ENCODE results near the gene GALNT14.
"Not testable (repeated sequence)": the region's sequence is repeated elsewhere in the genome, so short reads cannot be mapped to it uniquely, and the experiment has no call there.

GALNT14 gene

DNA sequence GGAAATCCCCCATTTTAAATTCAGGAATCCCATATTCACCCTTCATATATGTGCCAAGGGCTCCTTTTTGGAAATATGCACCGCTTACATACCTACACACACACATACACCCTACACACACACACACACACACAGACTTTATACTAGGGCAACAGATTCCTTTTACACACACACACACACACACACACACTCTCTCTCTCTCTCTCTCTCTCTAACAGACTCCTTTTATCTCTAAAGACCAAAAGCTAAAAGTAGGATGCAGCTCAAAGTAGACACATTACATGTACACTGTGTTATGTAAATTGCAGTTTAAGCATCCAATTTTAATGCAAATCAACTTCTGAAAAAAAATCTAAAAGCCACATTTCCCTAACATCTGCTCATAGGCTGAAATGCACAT, 200.0 kb downstream of the GALNT14 start:
- no peak for DNase-seq (ENCODE audit: low read depth)

- no peak for DNase-seq (ENCODE audit: low read depth)
These were observed 201.3 kb downstream of the GALNT14 start for GRCh38 chr2:30936977-30937376.

DNA sequence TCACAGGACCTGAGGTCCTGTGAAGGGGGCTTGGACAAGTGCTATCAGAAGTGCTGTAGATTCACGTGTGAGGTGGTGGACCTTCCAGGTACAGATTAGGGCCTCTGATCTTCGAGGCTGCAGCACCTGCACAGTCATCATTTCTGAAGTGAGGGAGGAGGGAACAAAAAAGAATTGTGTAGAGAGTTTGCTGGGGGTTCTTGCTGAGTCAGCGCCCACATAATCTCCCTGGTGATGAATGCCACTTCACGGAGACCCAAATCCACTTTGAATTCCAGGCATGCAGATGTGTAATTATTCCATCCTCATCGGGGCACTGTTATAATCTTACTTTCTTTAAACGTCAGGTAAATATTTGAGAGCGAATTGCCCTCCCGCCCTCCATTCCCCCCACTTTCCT, 202.4 kb downstream of the GALNT14 start:
- no peak for DNase-seq (ENCODE audit: low read depth)

DNA sequence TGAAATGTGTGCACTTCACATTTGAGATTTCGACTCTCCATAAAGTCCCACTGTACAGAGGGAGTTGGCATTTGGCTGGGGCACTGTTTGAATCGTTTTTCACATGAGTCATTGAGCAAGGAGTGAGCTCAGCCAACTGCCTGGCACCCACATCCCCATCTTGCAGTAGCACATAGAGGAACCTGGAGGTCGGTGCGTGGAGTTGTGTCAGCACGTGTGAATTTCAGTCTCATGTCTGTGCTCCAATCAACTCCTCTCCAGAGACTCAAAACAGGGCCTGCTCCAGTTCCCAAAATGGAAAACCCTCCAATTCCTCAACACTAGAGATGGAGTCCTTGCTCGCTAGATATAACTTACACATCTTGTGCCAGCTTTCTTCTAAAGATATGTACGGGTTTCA, 204.2 kb downstream of the GALNT14 start:
- no peak for DNase-seq (ENCODE audit: low read depth)

DNA sequence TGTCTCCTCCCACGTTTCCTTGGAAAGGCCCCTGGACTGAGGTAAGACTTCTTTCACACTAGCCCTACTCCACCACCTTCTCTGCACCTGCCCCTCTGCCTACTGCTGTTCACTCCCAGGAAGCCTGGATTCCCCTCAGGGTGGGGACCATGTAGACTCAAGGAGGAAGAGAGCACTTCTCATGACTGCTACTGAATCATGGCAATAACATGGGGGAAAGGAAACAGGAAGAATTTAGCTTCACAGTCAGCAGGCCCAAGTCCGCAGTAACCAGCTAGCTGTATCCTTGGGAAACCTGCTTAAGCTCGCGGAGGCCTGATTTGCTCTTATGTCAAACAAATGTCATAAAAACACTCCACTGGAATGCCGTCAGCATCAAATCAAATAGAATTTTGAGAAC, 204.7 kb downstream of the GALNT14 start:
- no peak for DNase-seq (ENCODE audit: low read depth)

DNA sequence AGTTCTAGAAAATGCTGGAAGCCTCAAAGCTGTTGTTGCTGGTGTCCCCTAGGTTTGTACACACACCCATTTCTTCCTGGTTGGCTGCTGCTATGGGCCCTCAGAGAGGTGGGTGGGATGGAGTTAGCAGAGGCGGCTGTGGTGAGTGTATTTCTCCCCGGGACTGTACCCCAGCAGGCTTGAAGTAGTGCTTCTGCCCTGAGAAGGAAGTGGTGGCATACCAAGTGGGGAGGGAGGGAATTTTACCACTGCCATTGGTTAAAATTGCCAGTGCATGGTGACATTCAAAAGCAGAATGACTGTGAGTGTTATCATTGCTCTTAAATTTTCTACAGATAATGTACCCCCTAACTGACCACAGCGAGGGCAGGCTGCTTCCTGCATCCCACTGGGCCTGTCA, 205.4 kb downstream of the GALNT14 start:
- DNase-seq (ENCODE audit: low read depth), result no peak

DNA sequence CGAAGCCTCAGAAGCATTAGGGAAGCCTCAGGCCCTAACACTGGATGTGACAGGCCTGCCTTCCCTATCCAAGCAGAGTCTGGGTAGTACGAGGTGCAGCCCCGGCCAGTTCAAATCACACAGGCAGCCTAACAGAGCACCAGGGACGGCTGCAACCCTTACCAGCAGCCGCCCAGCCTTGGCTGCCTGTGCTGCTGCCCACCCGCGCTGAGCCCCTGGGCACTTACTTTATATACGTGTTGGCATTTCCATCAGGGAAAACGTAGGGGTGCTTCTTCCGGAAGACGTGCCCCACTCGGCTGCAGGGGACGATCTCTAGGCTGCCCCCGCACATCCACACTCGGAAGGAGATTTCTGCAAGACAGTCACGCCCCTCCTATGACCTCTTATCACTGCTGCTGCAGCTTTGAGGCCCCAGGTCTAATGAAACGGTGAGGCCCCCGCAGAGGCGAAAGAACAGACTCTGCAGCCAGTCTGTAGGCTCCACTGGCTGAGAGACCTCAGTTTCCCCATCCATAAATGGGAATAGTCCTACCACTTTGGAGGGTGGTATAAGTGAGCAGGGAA, 206.3 kb downstream of the GALNT14 start:
- DNase-seq (ENCODE audit: low read depth), result no peak

- no peak for DNase-seq (ENCODE audit: low read depth)
These were observed 207.5 kb downstream of the GALNT14 start for GRCh38 chr2:30930716-30931115.

DNA sequence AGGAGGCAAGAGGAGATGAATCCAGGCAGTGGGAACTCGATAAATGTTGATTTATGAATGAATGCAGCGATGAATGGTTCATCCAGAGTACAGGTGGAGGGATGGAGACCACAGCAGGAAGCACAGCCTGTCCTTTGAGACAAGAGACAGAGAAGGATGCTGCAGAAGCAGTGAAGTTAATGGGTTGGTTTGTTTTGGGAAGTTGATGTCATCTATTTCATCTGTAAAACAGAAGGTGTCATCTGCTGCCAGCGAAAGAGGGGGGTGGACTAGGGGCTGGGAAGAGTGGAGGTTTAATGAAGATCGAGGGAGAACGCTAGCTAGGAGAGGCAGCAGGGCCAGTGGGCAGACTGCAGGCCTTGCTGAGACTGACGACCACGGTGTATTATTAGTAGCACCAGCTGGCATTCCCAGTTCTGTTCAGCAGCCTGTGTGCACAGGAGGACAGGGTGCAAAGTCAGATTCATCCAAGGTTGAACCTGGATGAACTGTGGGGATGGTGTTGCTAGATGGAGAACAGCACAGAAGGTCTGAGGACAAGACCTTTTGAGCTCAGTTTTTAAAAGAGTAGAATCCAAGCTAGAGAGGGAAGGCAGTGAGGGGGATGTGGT, 210.7 kb downstream of the GALNT14 start:
- DNase-seq (ENCODE audit: low read depth), result no peak

DNA sequence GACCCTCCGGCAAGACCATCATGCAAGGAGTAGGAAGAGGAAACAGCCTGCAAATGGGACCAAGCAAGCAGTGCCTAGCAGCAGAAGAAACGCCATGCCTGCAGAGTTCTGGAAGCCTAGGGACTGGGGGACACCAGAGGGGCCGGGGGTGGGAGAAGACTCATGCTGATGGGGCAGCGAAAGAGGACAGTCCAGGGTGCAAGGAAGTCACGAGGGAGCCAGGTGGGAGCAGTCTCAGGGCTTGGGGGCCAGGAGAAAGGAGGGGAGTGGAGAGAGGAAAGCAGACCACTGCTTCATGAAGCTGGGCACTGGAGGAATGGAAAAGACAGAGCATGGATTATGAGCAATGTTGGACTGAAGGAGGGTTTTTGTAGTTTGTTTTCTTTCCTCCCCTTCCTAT, 211.6 kb downstream of the GALNT14 start:
- no peak for DNase-seq (ENCODE audit: low read depth)

DNA sequence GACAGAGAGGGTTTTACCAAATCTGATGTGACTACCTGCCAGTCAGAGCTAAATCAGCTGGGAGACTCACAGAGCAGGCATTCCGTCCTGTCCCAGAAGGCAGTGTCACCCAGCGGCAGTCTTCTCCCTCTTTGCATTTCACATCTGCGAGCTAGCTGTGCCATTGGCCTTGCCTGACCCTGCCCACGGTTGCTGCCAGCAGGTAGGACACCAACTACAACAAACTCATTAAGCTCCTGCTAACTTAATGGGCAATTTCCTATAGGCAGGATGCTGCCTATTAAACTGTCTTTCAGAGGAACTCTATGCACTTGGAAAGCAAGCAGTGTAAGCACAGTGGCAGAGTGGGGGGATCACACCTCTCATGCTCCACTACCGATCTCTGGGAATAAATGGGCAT, 214.6 kb downstream of the GALNT14 start:
- DNase-seq (ENCODE audit: low read depth), result no peak

GRCh38 chr2:30920511-30920910, 217.7 kb downstream of the GALNT14 start:
- DNase-seq (ENCODE audit: low read depth), result no peak

- no peak for DNase-seq (ENCODE audit: low read depth)
These were observed 222.8 kb downstream of the GALNT14 start for GRCh38 chr2:30915486-30915885.

GRCh38 chr2:30914456-30914855, 223.8 kb downstream of the GALNT14 start:
- DNase-seq (ENCODE audit: low read depth), result no peak

- no peak for DNase-seq (ENCODE audit: low read depth)
These were observed 226.2 kb downstream of the GALNT14 start for GRCh38 chr2:30912056-30912455.

DNA sequence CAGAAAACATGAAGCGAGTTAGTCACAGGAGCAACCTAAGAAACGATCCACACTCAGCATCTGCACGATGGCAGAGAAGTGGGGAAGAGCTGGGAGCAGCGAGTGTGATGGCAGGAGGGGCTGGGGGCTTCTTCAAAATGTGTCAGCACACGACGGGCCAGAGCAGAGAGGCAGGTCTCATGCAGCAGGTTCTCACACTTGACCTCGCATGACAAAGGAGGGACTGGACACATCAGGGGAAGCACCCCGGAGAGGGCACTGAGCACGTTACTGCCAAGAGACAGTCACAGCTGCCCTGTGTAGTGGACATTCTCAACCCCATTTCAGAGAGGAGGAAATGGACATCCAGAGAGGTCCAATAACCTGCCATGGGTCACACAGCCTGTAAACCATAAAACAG, 226.9 kb downstream of the GALNT14 start:
- no peak for DNase-seq (ENCODE audit: low read depth)

- no peak for DNase-seq (ENCODE audit: low read depth)
These were observed 227.6 kb downstream of the GALNT14 start for GRCh38 chr2:30910686-30911085.

- not testable (repeated sequence) for DNase-seq (ENCODE audit: low read depth)
These were observed 233.8 kb downstream of the GALNT14 start for GRCh38 chr2:30904437-30904836.

DNA sequence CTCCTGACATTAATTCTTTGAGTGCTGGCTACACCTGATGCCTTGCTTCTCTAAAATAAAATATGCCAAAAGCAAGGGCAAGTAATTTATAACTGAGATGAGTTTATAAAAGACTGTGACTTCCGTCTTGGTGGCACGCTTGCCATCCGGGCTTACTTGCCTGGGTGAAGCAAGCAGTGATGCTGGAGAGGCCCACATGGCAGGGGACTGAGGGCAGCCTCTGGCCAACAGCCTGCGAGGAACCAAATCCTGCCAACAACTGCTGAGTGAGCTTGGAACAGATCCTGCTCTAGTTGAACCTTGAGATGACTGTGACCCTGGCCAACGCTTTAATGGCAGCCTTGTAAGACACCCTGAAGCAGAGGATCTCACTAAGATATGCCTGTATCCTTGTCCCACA, 234.9 kb downstream of the GALNT14 start:
- DNase-seq (ENCODE audit: low read depth), result no peak

DNA sequence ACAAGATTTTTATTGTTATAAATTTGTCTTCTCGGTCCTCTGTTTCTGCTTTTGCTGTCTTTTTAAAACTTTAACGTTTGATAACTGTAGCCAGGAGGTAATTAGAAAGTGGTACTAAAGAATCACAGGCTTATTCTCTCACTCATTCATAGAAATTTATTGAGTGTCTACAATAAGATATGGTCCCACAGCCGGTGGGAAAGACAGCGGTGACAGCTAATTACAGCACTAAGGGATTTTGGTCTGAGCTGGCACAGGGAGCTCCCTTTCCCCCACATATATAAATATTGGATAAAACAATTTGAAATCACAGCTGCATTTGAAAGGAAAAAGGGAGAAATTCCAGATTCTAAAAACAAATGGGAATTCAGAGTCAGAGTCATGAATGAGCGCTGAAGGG, 237.9 kb downstream of the GALNT14 start:
- DNase-seq (ENCODE audit: low read depth), result no peak

DNA sequence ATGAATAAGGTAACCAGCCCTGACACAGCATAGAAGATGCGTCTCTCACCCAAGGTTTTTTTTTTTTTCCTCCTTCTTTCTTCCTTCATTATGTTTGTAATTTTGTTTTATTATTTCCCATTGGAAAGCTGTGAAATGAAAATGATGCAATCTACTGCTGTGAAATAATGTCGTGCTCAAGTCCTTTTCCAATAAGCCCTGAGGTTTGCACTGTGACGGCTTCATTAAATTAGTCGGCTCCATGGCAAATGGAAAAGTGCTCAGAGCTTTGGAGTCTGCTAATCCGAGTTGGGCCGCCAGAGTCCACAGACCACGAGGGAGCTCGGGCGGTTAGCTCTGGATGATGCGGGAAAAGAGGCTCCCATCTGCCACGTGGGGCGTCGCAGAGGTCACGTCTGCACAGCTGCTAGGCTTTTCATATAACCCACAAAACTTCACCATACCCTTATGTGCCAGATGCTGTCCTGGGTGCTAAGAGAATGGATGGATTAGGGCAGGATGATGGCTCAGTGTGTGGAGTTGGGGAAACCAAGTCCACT, 238.7 kb downstream of the GALNT14 start:
- DNase-seq (ENCODE audit: low read depth), result no peak

GRCh38 chr2:30897539-30897938, 240.7 kb downstream of the GALNT14 start:
- no peak for DNase-seq (ENCODE audit: low read depth)

GRCh38 chr2:30894498-30895119, 243.6 kb downstream of the GALNT14 start:
- no peak for DNase-seq (ENCODE audit: low read depth)
